Caco-2 (cell line): ENCODE results near the gene DDX27. TPM values are rescaled to one million over a fixed set of nuclear protein-coding genes. Genes with fewer than 3 reads are reported as not detected.

Source experiments
- BruUV-seq: library from RNA; stranded (reverse); fragments of 400-500 nt; replicated peaks from 2 replicates; lab custom pipeline; 2021; lab: Mats Ljungman, UMichigan
- CTCF ChIA-PET: fragments of 300-600 bp; sonication (Branson Sonifier 250); formaldehyde crosslinking; loops from one replicate; lab custom pipeline; 2022; ENCODE audit warnings: antibody characterized with exemption; lab: Charles Lee
- POLR2A ChIA-PET: fragments of 300-600 bp; sonication (Branson Sonifier 250); formaldehyde crosslinking; loops from one replicate; lab custom pipeline; 2022; ENCODE audit warnings: antibody characterized with exemption; lab: Charles Lee
- DNase-seq, 2 experiments: peaks; one replicate each; pipeline versions ENCODE4 v3.0.0 to v3.0.0-alpha.2; 2020 to 2022
- H3K27me3 ChIP-seq: replicated peaks from 2 replicates; pipeline ENCODE4 v1.6.0; 2011; ENCODE audit warnings: low read length; ENCODE audit not compliant: control insufficient read depth, insufficient read depth
- H3K36me3 ChIP-seq: 2 replicates; pipeline ENCODE4 v1.5.1; 2011; ENCODE audit warnings: low read length; ENCODE audit not compliant: control insufficient read depth, insufficient read depth
- H3K4me1 ChIP-seq: fragments of 250-450 bp; sonication (Bioruptor Pico); 2 replicates; pipeline ENCODE4 v1.5.1; 2020; ENCODE audit warnings: mild to moderate bottlenecking
- H3K4me3 ChIP-seq: 2 replicates; pipeline ENCODE4 v1.5.1; 2011; ENCODE audit warnings: low read depth, mild to moderate bottlenecking, control low read depth, low read length
- H3K9me3 ChIP-seq: fragments of 250-450 bp; sonication (Bioruptor Pico); 2 replicates; pipeline ENCODE4 v1.5.1; 2020; ENCODE audit warnings: mild to moderate bottlenecking, moderate library complexity
- H3K27ac Mint-ChIP-seq: one replicate; pipeline ENCODE4 v1.8.0; 2022; ENCODE audit warnings: mixed read lengths; ENCODE audit not compliant: unreplicated experiment
- H3K27me3 Mint-ChIP-seq: one replicate; pipeline ENCODE4 v1.8.0; 2022; ENCODE audit warnings: mixed read lengths; ENCODE audit not compliant: insufficient read depth, unreplicated experiment
- H3K36me3 Mint-ChIP-seq: one replicate; pipeline ENCODE4 v1.8.0; 2022; ENCODE audit warnings: mild to moderate bottlenecking, mixed read lengths; ENCODE audit not compliant: insufficient read depth, unreplicated experiment
- H3K4me1 Mint-ChIP-seq: one replicate; pipeline ENCODE4 v1.8.0; 2022; ENCODE audit warnings: low read depth, mixed read lengths; ENCODE audit not compliant: unreplicated experiment
- H3K4me3 Mint-ChIP-seq: one replicate; pipeline ENCODE4 v1.8.0; 2022; ENCODE audit warnings: mild to moderate bottlenecking, moderate library complexity, mixed read lengths; ENCODE audit not compliant: unreplicated experiment
- H3K9me3 Mint-ChIP-seq: one replicate; pipeline ENCODE4 v1.8.0; 2022; ENCODE audit warnings: mixed read lengths; ENCODE audit not compliant: unreplicated experiment
- CTCF ChIP-seq, 2 experiments: fragments of 200-600 bp in 1 of 2; IDR thresholded peaks; 1 replicate in 1 of 2; 2 replicates in 1 of 2; pipeline versions ENCODE4 v1.5.1 to v1.8.0; 2011 to 2022; ENCODE audit warnings: antibody characterized with exemption in 1 of 2, control low read depth in 1 of 2, inconsistent platforms in 1 of 2, low read depth in 1 of 2, low read length in 1 of 2, mild to moderate bottlenecking in 1 of 2, moderate library complexity in 1 of 2; ENCODE audit not compliant: insufficient read depth in 1 of 2, severe bottlenecking in 1 of 2, unreplicated experiment in 1 of 2
- intact Hi-C: fragments of 100-400 bp; cut with micrococcal nuclease; formaldehyde crosslinking; loops from one replicate; pipeline ENCODE4 v1.10.0; 2022; ENCODE audit not compliant: unreplicated experiment
- total RNA-seq: library from RNA; stranded (reverse); gene quantifications from 2 replicates; pipeline ENCODE4 v1.2.3, GENCODE V29; 2022

The DDX27 gene
- total RNA-seq, 1 experiment from 2014 or later = 148 TPM

DNA sequence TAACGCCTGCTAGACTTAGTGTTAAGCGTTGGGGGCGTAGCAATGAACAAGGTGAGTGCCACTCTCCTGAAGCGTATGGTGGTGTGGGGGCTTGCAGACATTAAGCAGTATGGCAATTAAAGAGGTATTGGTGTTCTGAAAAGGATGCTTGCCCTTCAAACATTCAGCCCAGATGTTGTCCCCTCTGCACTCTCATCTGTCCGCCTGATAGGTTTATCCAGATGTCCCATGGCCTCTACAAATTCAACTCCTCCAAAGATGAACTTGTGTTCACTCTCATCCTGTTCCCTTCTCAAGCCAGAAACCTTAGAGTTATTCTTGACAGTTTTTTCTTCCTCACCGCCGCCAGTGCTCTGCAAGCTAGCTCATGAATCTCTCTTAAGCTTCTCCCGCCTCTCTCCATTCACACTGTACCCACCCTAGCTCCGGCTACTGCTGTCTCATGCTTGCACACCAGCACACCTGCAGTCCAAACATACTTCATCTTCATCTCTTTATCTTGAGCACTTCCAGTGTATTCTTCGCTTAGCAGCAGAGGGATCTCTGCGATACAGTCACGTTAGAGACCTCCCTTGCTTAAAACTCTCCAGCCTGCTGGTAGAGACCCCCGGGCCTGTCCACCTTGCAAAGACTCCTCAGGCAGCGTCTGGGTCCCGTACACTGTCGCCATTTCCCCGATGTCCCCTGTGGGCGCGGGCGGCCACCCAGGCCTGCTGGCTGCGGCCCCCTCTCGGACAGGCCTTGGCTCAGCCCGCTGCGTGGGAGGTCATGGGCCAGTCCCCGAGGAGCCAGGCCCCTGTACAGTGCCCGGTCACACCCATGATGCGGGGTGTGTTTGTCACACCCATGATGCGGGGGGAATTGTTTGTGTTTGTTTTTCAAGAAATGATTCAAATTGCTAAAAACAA lies 962 bp downstream of the DDX27 start:
- intact Hi-C loops = loop anchor here (1.0 to 2.0 kb wide), 2 partner anchors 59 to 174 kb away; partner anchors contain the start of genes CSE1L and ZNFX1
- POLR2A ChIA-PET = interaction anchor here (0.6 to 1.5 kb wide), 3 partner anchors 26 to 174 kb away, joined by 3 to 11 read pairs (median 3); partner anchors contain the start of genes CSE1L and ZNFX1

GRCh38 chr20:49225896-49226295 lies 6.7 kb downstream of the DDX27 start:
- ChIA-PET CTCF (interaction anchor here (0.6 kb wide), 1 partner anchor 9 kb away, joined by 3 read pairs; no protein-coding TSS in a partner anchor), POLR2A (no interaction called here)
- Mint-ChIP-seq H3K4me3 (no peak overlapping the region), H3K9me3 (no peaks in the 10 kb centered on the region), H3K27me3 (no peaks in the 10 kb centered on the region), H3K27ac (no peak overlapping the region), H3K4me1 (peaks cover 15% of the 10 kb centered on the region), H3K36me3 (peaks cover 99% of the 10 kb centered on the region)
- H3K9me3 ChIP-seq = no peaks in the 10 kb centered on the region
- TF ChIP-seq CTCF (IDR thresholded peaks at IDR 0.05; ENCODE audit: insufficient read depth in 1 of 2, low read depth in 1 of 2, low read length in 1 of 2, severe bottlenecking in 1 of 2, unreplicated experiment in 1 of 2) = no peak
- intact Hi-C loops = no loop called here
- peaks cover 32% of the 10 kb centered on the region for H3K36me3 ChIP-seq
- H3K4me3 ChIP-seq = no peak overlapping the region
- DNase-seq = no peak
- peaks cover 16% of the 10 kb centered on the region for H3K4me1 ChIP-seq
- H3K27me3 ChIP-seq = no peaks in the 10 kb centered on the region
- no TSS peak for BruUV-seq

More for the DNA sequence above, 962 bp downstream of the DDX27 start:
- peaks cover 13% of the 10 kb centered on the region for H3K4me1 ChIP-seq
- peak overlapping the region; percentile 95 for H3K27ac Mint-ChIP-seq
- no peaks in the 10 kb centered on the region for H3K9me3 Mint-ChIP-seq
- no TSS peak for BruUV-seq
- peaks cover 16% of the 10 kb centered on the region for H3K4me1 Mint-ChIP-seq
- DNase-seq = no peak
- H3K36me3 Mint-ChIP-seq = peaks cover 67% of the 10 kb centered on the region
- H3K9me3 ChIP-seq = no peaks in the 10 kb centered on the region
- CTCF ChIA-PET = interaction anchor here (1.6 kb wide), 1 partner anchor 10 kb away, joined by 22 read pairs; no protein-coding TSS in a partner anchor
- H3K4me3 Mint-ChIP-seq = peak overlapping the region; percentile 89
- peak overlapping the region; percentile 54 for H3K4me3 ChIP-seq
- no peak for TF ChIP-seq CTCF (IDR thresholded peaks at IDR 0.05; ENCODE audit: insufficient read depth in 1 of 2, low read depth in 1 of 2, low read length in 1 of 2, severe bottlenecking in 1 of 2, unreplicated experiment in 1 of 2)
- peaks cover 12% of the 10 kb centered on the region for H3K36me3 ChIP-seq
- no peaks in the 10 kb centered on the region for H3K27me3 ChIP-seq
- no peaks in the 10 kb centered on the region for H3K27me3 Mint-ChIP-seq

GRCh38 chr20:49228676-49229075 lies 9.5 kb downstream of the DDX27 start:
- intact Hi-C loops = no loop called here
- Mint-ChIP-seq H3K4me3 (no peak overlapping the region), H3K9me3 (no peaks in the 10 kb centered on the region), H3K4me1 (peaks cover 19% of the 10 kb centered on the region), H3K27me3 (no peaks in the 10 kb centered on the region), H3K27ac (peak overlapping the region; percentile 60), H3K36me3 (peaks cover 97% of the 10 kb centered on the region)
- Histone ChIP-seq H3K27me3 (no peaks in the 10 kb centered on the region), H3K4me1 (peaks cover 22% of the 10 kb centered on the region), H3K4me3 (no peak overlapping the region), H3K36me3 (peaks cover 29% of the 10 kb centered on the region), H3K9me3 (no peaks in the 10 kb centered on the region)
- BruUV-seq = no TSS peak
- CTCF ChIA-PET = no interaction called here
- POLR2A ChIA-PET = interaction anchor here (0.5 to 0.7 kb wide), 2 partner anchors 71 to 78 kb away, joined by 5 read pairs; no protein-coding TSS in a partner anchor
- TF ChIP-seq CTCF (IDR thresholded peaks at IDR 0.05; ENCODE audit: insufficient read depth in 1 of 2, low read depth in 1 of 2, low read length in 1 of 2, severe bottlenecking in 1 of 2, unreplicated experiment in 1 of 2) = no peak
- DNase-seq = no peak
